MCF 10A (cell line): ENCODE results near the gene HOXC12. TPM values are rescaled to one million over a fixed set of nuclear protein-coding genes. Genes with fewer than 3 reads are reported as not detected.
A peak's percentile ranks its signal among the peaks of the same experiment; 100 is the strongest.

Experiments used
- BruUV-seq: library from RNA; stranded (reverse); fragments of 400-500 nt; replicated peaks from 2 replicates; lab custom pipeline; 2021; lab: Mats Ljungman, UMichigan
- CTCF ChIA-PET: fragments of 300-600 bp; sonication (Branson Sonifier 250); formaldehyde crosslinking; extraction: SDS; loops from one replicate; lab custom pipeline; 2021; ENCODE audit warnings: antibody characterized with exemption, inconsistent platforms; lab: Yijun Ruan, JAX
- POLR2A ChIA-PET: fragments of 300-600, 350-650 bp; sonication (Branson Sonifier 250); formaldehyde crosslinking; extraction: SDS; loops from one replicate; lab custom pipeline; 2020; ENCODE audit warnings: antibody characterized with exemption, inconsistent platforms; lab: Yijun Ruan, JAX
- DNase-seq: peaks from one replicate; pipeline ENCODE4 v3.0.0-alpha.2; 2018; ENCODE audit not compliant: unreplicated experiment
- H3K27ac Mint-ChIP-seq: one replicate; pipeline ENCODE4 v1.8.0; 2022; ENCODE audit warnings: mild to moderate bottlenecking, low read depth, mixed read lengths; ENCODE audit not compliant: unreplicated experiment
- H3K27me3 Mint-ChIP-seq: one replicate; pipeline ENCODE4 v1.8.0; 2022; ENCODE audit warnings: mixed read lengths; ENCODE audit not compliant: insufficient read depth, unreplicated experiment
- H3K36me3 Mint-ChIP-seq: one replicate; pipeline ENCODE4 v1.8.0; 2022; ENCODE audit warnings: mild to moderate bottlenecking, moderate library complexity, mixed read lengths; ENCODE audit not compliant: insufficient read depth, unreplicated experiment
- H3K4me1 Mint-ChIP-seq: one replicate; pipeline ENCODE4 v1.8.0; 2022; ENCODE audit warnings: mixed read lengths; ENCODE audit not compliant: insufficient read depth, unreplicated experiment
- H3K4me3 Mint-ChIP-seq: one replicate; pipeline ENCODE4 v1.8.0; 2022; ENCODE audit warnings: mild to moderate bottlenecking, moderate library complexity, mixed read lengths; ENCODE audit not compliant: unreplicated experiment
- H3K9me3 Mint-ChIP-seq: one replicate; pipeline ENCODE4 v1.8.0; 2022; ENCODE audit warnings: mixed read lengths; ENCODE audit not compliant: unreplicated experiment
- intact Hi-C: fragments of 100-400 bp; cut with micrococcal nuclease; formaldehyde crosslinking; loops from 2 replicates; pipeline ENCODE4 v1.14.1; 2022
- total RNA-seq: library from RNA; stranded (reverse); gene quantifications from 2 replicates; pipeline ENCODE4 v1.2.3, GENCODE V29; 2022
- TF ChIP-seq, protein P1 (sequence below): fragments of 200-600 bp; IDR thresholded peaks from one replicate; pipeline ENCODE4 v1.8.0; 2022; ENCODE audit warnings: antibody characterized with exemption, mild to moderate bottlenecking; ENCODE audit not compliant: unreplicated experiment

HOXC12 gene
- total RNA-seq, 1 experiment from 2014 or later: not detected

DNA sequence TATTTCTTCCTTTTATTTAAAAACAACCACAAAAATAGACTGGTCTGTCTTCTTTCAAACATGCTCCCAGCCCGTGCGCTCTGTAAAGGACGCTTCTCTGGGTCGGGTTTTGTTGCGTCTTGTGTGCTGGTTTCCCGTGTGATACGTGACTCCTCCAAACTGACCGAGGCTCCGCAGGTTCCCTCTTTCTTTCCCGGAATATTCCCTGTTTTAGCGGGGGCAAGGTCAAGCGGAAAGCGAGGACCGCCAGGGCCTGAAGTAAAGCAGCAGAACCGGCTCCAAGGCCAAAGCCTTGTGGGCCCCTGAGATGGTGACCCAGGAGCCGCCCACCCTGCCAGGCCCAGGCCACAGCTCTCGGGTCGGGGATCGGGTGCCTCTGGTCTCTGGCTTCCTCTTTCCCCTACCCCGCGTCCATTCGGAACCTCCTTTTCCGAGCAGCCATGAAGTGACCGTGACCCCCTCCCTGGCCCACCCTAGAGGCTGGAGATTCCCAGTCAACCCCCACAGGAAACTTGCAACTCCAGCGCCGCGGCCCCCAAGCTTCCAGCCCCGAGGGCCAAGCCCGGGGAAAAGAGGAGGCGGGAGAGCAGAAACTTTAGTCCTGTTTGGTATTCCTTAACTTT is 29.4 kb downstream of the HOXC12 start:
- POLR2A ChIA-PET: interaction anchor here (0.5 kb wide), 1 partner anchor 400 kb away, joined by 3 read pairs; the partner anchor contains the start of gene ZNF385A
- Mint-ChIP-seq H3K9me3 (no peaks in the 10 kb centered on the region), H3K4me1 (peaks cover 10% of the 10 kb centered on the region), H3K27ac (no peak overlapping the region), H3K4me3 (no peak overlapping the region), H3K36me3 (no peaks in the 10 kb centered on the region), H3K27me3 (no peaks in the 10 kb centered on the region)
- DNase-seq: no peak
- BruUV-seq: no TSS peak
- CTCF ChIA-PET: no interaction called here
- TF ChIP-seq, protein P1, sequence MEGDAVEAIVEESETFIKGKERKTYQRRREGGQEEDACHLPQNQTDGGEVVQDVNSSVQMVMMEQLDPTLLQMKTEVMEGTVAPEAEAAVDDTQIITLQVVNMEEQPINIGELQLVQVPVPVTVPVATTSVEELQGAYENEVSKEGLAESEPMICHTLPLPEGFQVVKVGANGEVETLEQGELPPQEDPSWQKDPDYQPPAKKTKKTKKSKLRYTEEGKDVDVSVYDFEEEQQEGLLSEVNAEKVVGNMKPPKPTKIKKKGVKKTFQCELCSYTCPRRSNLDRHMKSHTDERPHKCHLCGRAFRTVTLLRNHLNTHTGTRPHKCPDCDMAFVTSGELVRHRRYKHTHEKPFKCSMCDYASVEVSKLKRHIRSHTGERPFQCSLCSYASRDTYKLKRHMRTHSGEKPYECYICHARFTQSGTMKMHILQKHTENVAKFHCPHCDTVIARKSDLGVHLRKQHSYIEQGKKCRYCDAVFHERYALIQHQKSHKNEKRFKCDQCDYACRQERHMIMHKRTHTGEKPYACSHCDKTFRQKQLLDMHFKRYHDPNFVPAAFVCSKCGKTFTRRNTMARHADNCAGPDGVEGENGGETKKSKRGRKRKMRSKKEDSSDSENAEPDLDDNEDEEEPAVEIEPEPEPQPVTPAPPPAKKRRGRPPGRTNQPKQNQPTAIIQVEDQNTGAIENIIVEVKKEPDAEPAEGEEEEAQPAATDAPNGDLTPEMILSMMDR: no peak
- intact Hi-C loops: loop anchor here (10.0 kb wide), 1 partner anchor 189 kb away; no protein-coding TSS in a partner anchor

DNA sequence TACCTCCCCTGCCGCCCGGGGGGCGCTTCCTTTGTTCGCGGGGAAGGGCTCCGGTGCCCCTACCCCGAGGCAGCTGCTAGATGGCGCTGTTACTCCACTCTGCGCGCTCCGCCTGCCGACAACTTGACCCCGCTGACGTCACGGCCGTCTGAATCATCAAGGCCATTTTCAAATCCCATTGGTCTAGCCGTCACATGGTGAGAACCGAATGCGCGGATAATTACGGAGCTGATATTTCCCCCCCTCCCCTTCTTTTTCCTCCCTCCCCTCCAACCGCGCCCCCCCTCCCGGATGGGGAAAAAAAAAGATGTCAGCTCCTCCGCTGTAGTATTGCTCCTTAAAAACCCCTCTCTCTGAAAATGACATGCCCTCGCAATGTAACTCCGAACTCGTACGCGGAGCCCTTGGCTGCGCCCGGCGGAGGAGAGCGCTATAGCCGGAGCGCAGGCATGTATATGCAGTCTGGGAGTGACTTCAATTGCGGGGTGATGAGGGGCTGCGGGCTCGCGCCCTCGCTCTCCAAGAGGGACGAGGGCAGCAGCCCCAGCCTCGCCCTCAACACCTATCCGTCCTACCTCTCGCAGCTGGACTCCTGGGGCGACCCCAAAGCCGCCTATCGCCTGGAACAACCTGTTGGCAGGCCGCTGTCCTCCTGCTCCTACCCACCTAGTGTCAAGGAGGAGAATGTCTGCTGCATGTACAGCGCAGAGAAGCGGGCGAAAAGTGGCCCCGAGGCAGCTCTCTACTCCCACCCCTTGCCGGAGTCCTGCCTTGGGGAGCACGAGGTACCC is 30.4 kb downstream of the HOXC12 start, which contains the start of gene HOXC10:
Gene HOXC10 (plus strand): TSS at position 246 of the 791 bp plus-strand sequence. CDS start 114 bp downstream, at position 360.
- intact Hi-C loops: loop anchor here (5.0 to 10.0 kb wide), 2 partner anchors 190 to 283 kb away; no protein-coding TSS in a partner anchor
- no peaks in the 10 kb centered on the region for H3K36me3 Mint-ChIP-seq
- CTCF ChIA-PET: interaction anchor here (0.6 to 4.5 kb wide), 16 partner anchors 11 to 240 kb away, joined by 3 to 60 read pairs (median 3); partner anchors contain the start of gene HOXC9
- POLR2A ChIA-PET: interaction anchor here (0.9 kb wide), 3 partner anchors 10 to 193 kb away, joined by 3 to 5 read pairs (median 3); partner anchors contain the start of gene HOXC9
- H3K9me3 Mint-ChIP-seq: no peaks in the 10 kb centered on the region
- H3K27me3 Mint-ChIP-seq: no peaks in the 10 kb centered on the region
- no peak within 1 kb of the TSS for H3K4me3 Mint-ChIP-seq
- H3K27ac Mint-ChIP-seq: no peak within 1 kb of the TSS
- TF ChIP-seq, protein P1: peak; percentile 64
- no TSS peak for BruUV-seq
- peak; percentile 93 for DNase-seq
- peaks cover 20% of the 10 kb centered on the region for H3K4me1 Mint-ChIP-seq

DNA sequence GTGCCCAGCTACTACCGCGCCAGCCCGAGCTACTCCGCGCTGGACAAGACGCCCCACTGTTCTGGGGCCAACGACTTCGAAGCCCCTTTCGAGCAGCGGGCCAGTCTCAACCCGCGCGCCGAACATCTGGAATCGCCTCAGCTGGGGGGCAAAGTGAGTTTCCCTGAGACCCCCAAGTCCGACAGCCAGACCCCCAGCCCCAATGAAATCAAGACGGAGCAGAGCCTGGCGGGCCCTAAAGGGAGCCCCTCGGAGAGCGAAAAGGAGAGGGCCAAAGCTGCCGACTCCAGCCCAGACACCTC is 30.9 kb downstream of the HOXC12 start:
- no peak overlapping the region for H3K4me3 Mint-ChIP-seq
- TF ChIP-seq, protein P1: no peak
- BruUV-seq: no TSS peak
- H3K9me3 Mint-ChIP-seq: no peaks in the 10 kb centered on the region
- no peak for DNase-seq
- no peaks in the 10 kb centered on the region for H3K36me3 Mint-ChIP-seq
- no peak overlapping the region for H3K27ac Mint-ChIP-seq
- intact Hi-C loops: loop anchor here (5.0 to 10.0 kb wide), 2 partner anchors 191 to 283 kb away; no protein-coding TSS in a partner anchor
- no peaks in the 10 kb centered on the region for H3K27me3 Mint-ChIP-seq
- H3K4me1 Mint-ChIP-seq: peaks cover 24% of the 10 kb centered on the region
- ChIA-PET CTCF (interaction anchor here (0.7 to 4.5 kb wide), 6 partner anchors 22 to 241 kb away, joined by 3 to 60 read pairs (median 5); no protein-coding TSS in a partner anchor), POLR2A (interaction anchor here (0.9 kb wide), 1 partner anchor 14 kb away, joined by 5 read pairs; the partner anchor contains the start of gene HOXC9)
